Hepatocyte (in vitro differentiated cells): ENCODE results near the gene USP54. TPM values are rescaled to one million over a fixed set of nuclear protein-coding genes. Genes with fewer than 3 reads are reported as not detected.

Source experiments
- DNase-seq: peaks from one replicate; pipeline ENCODE4 v3.0.0-alpha.2; 2016; ENCODE audit warnings: low spot score
- H2AFZ ChIP-seq: fragments of 200-600 bp; sonication (generic); 2 replicates; pipeline ENCODE4 v1.6.0; 2016; ENCODE audit warnings: antibody characterized with exemption, mild to moderate bottlenecking
- H3K27ac ChIP-seq: fragments of 200-600 bp; sonication (generic); 2 replicates; pipeline ENCODE4 v1.5.1; 2016; ENCODE audit warnings: mild to moderate bottlenecking
- H3K27me3 ChIP-seq: fragments of 200-600 bp; sonication (generic); 2 replicates; pipeline ENCODE4 v1.6.1; 2016
- H3K36me3 ChIP-seq: fragments of 200-600 bp; sonication (generic); replicated peaks from 2 replicates; pipeline ENCODE4 v1.5.1; 2016; ENCODE audit warnings: low read depth; ENCODE audit not compliant: insufficient read depth
- H3K4me1 ChIP-seq: fragments of 200-600 bp; sonication (generic); 2 replicates; pipeline ENCODE4 v1.5.1; 2016; ENCODE audit warnings: mild to moderate bottlenecking, moderate library complexity; ENCODE audit not compliant: insufficient read depth
- H3K4me2 ChIP-seq: fragments of 200-600 bp; sonication (generic); 2 replicates; pipeline ENCODE4 v1.6.0; 2016
- H3K4me3 ChIP-seq: fragments of 200-600 bp; sonication (generic); 2 replicates; pipeline ENCODE4 v1.5.1; 2016; ENCODE audit warnings: mild to moderate bottlenecking
- H3K79me2 ChIP-seq: fragments of 200-600 bp; sonication (generic); 2 replicates; pipeline ENCODE4 v1.6.0; 2017; ENCODE audit warnings: mild to moderate bottlenecking
- H3K9me2 ChIP-seq: fragments of 200-600 bp; sonication (generic); replicated peaks from 2 replicates; pipeline ENCODE4 v1.6.0; 2017; ENCODE audit warnings: mild to moderate bottlenecking; ENCODE audit not compliant: insufficient read depth
- H3K9me3 ChIP-seq: fragments of 200-600 bp; sonication (generic); 2 replicates; pipeline ENCODE4 v1.5.1; 2016; ENCODE audit warnings: low read depth, mild to moderate bottlenecking
- H4K20me1 ChIP-seq: fragments of 200-600 bp; sonication (generic); 2 replicates; pipeline ENCODE4 v1.6.0; 2016; ENCODE audit warnings: mild to moderate bottlenecking; ENCODE audit not compliant: insufficient read depth, poor library complexity, severe bottlenecking
- CTCF ChIP-seq: fragments of 200-600 bp; sonication (generic); IDR thresholded peaks from 2 replicates; pipeline ENCODE4 v1.5.1; 2016; ENCODE audit warnings: antibody characterized with exemption, mild to moderate bottlenecking; ENCODE audit not compliant: poor library complexity
- EZH2 ChIP-seq: fragments of 200-600 bp; sonication (generic); IDR thresholded peaks from 2 replicates; pipeline ENCODE4 v1.6.1; 2016; ENCODE audit warnings: antibody characterized with exemption, mild to moderate bottlenecking, borderline replicate concordance
- EZH2phosphoT487 ChIP-seq: fragments of 200-600 bp; sonication (generic); IDR thresholded peaks from one replicate; pipeline ENCODE4 v1.6.1; 2018; ENCODE audit warnings: antibody characterized with exemption, mild to moderate bottlenecking, low read depth, moderate library complexity; ENCODE audit not compliant: unreplicated experiment, severe bottlenecking
- WGBS: methylation state at CpG from one replicate; pipeline ENCODE4 v1.1.6; 2016; ENCODE audit warnings: low lambda C conversion rate; ENCODE audit errors: missing lambda C conversion rate; 5-methylcytosine and 5-hydroxymethylcytosine counted together
- polyA plus RNA-seq: library from polyadenylated mRNA; unstranded; fragments of >200 nt; fragmentation: Nextera tagmentation; extraction: Ambion mirVana; gene quantifications from 2 replicates; pipeline ENCODE4 v1.2.1, GENCODE V29; 2016
- total RNA-seq: library from RNA; depleted of rRNA; stranded (reverse); fragments of >200 nt; gene quantifications from 2 replicates; pipeline ENCODE4 v1.2.3, GENCODE V29; 2014

USP54 gene
- total and polyA plus RNA-seq, 2 experiments from 2014 or later, result 13.2 to 61.6 TPM

DNA sequence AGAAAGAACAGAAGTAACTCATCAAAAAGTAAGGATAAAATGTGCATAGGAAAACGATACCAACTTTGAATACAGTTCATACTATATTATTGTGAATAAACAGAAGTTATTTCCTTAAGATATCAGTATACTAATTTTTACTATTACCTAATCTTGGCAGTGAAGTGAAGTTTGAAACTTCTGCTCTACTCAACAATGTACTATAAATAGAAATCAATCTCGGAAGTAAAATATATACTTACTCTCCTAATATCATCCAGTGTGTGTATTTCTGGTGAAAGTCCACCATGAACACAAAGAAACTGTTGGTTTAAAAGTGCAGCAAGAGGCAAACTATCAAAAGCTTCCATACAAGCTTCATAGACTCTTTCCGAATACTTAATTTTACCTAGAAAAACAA, 119.9 kb downstream of the USP54 start:
- Histone ChIP-seq H3K9me3 (no peaks in the 10 kb centered on the region), H3K36me3 (no peaks in the 10 kb centered on the region), H3K4me2 (no peak overlapping the region), H3K27ac (no peak overlapping the region), H2AFZ (no peak overlapping the region), H3K79me2 (no peaks in the 10 kb centered on the region), H3K4me1 (no peaks in the 10 kb centered on the region), H3K4me3 (no peak overlapping the region), H4K20me1 (no peaks in the 10 kb centered on the region), H3K27me3 (no peaks in the 10 kb centered on the region), H3K9me2 (no peaks in the 10 kb centered on the region)
- DNase-seq, result no peak
- 97% methylated on average over 3 of the region's 3 CpGs for WGBS
- no peak for TF ChIP-seq CTCF
- TF ChIP-seq EZH2phosphoT487, result no peak

GRCh38 chr10:73469579-73469978, 121.6 kb downstream of the USP54 start:
- Histone ChIP-seq H3K9me3 (no peaks in the 10 kb centered on the region), H2AFZ (no peak overlapping the region), H3K79me2 (no peaks in the 10 kb centered on the region), H3K4me1 (no peaks in the 10 kb centered on the region), H3K4me3 (no peak overlapping the region), H4K20me1 (no peaks in the 10 kb centered on the region), H3K4me2 (no peak overlapping the region), H3K9me2 (no peaks in the 10 kb centered on the region), H3K27ac (no peak overlapping the region), H3K27me3 (no peaks in the 10 kb centered on the region), H3K36me3 (no peaks in the 10 kb centered on the region)
- TF ChIP-seq EZH2 (no peak), CTCF (no peak), EZH2phosphoT487 (no peak)
- no peak for DNase-seq

- Histone ChIP-seq H3K9me3 (no peaks in the 10 kb centered on the region), H3K4me1 (no peaks in the 10 kb centered on the region)
Measured at GRCh38 chr10:73467206-73467605, 123.9 kb downstream of the USP54 start.

More at GRCh38 chr10:73467206-73467605, 123.9 kb downstream of the USP54 start:
- Histone ChIP-seq H3K4me3 (no peak overlapping the region), H4K20me1 (no peaks in the 10 kb centered on the region), H2AFZ (no peak overlapping the region), H3K27ac (no peak overlapping the region), H3K36me3 (no peaks in the 10 kb centered on the region), H3K79me2 (no peaks in the 10 kb centered on the region), H3K4me2 (no peak overlapping the region), H3K27me3 (no peaks in the 10 kb centered on the region), H3K9me2 (no peaks in the 10 kb centered on the region)
- WGBS, result 93% methylated on average over 2 of the region's 2 CpGs
- TF ChIP-seq EZH2phosphoT487 (no peak), EZH2 (no peak), CTCF (no peak)
- DNase-seq, result no peak
